ENCODE data around the gene ELOVL2.
"Not testable (repeated sequence)": the region's sequence is repeated elsewhere in the genome, so short reads cannot be mapped to it uniquely, and the experiment has no call there.

The ELOVL2 gene, protein sequence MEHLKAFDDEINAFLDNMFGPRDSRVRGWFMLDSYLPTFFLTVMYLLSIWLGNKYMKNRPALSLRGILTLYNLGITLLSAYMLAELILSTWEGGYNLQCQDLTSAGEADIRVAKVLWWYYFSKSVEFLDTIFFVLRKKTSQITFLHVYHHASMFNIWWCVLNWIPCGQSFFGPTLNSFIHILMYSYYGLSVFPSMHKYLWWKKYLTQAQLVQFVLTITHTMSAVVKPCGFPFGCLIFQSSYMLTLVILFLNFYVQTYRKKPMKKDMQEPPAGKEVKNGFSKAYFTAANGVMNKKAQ

GRCh38 chr6:11043961-11044711 is at the start of gene ELOVL2:
ELOVL2 (minus strand) TSS chr6:11044305; CDS start chr6:11044230, 75 bp downstream.
- DNase-seq: no peak

DNA sequence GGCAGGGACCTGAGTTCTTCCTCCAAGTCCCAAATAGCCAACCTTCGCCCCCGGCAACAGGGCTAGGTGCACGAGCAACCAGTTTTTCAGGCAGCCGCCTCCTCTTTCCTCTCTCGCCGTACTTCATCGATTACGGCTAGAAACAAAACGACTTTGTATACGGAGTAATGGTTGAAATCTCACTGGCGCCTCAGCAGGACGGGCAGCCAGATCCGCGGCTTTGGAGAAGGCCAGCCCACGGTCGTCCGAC is 49.2 kb upstream of the ELOVL2 start:
- DNase-seq: no peak

DNA sequence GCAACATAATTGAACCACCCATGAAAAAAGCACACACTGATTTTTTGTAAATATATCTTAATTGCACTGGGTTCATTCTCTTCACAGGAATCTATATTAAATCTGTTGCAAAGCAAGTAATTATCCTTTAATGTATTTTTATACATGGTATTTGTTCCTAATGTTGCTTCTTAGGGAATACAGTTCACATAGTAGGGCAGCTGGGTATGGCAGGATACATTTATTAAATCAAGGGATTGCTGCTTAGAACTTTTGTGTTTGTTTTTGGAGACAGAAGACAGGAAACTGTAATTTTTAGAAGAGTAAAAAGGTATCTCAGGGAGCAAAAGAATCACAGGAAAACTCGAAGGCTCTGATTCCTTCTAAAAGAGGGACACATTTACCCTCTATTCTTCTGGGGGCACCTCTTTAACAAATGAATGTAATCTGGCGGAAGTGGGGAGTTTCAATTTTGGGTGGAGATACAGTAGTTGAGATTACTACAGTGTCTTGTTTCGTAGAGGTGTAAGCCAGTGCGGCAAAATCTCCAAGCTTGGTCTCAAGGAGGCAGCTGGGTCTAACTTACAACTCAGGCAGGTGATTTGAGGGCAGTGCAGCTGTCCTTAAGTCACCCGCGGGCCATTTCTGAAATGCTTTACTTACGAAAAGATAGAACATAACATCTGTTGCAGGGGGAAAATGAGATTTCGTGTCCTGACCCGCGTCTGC is 48.7 kb upstream of the ELOVL2 start:
- no peak for DNase-seq

DNA sequence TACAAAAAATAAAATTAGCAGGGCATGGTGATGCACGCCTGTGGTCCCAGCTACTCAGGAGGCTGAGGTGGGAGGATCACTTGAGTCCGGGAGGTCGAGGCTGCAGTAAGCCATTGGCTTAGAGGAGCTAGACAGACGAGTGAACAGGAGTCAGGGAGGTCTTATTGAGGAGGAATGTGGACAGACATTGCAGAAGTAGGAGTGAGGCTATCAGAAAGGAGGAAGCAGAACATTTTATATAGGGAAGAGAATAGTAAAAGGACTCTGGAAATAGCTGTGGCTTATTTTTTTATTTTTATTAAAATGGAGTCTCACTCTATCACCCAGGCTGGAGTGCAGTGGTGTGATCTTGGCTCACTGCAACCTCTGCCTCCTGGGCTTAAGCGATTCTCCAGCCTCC is 47.0 kb upstream of the ELOVL2 start:
- not testable (repeated sequence) for DNase-seq

GRCh38 chr6:11089695-11090094 is 45.6 kb upstream of the ELOVL2 start:
- DNase-seq: no peak

DNA sequence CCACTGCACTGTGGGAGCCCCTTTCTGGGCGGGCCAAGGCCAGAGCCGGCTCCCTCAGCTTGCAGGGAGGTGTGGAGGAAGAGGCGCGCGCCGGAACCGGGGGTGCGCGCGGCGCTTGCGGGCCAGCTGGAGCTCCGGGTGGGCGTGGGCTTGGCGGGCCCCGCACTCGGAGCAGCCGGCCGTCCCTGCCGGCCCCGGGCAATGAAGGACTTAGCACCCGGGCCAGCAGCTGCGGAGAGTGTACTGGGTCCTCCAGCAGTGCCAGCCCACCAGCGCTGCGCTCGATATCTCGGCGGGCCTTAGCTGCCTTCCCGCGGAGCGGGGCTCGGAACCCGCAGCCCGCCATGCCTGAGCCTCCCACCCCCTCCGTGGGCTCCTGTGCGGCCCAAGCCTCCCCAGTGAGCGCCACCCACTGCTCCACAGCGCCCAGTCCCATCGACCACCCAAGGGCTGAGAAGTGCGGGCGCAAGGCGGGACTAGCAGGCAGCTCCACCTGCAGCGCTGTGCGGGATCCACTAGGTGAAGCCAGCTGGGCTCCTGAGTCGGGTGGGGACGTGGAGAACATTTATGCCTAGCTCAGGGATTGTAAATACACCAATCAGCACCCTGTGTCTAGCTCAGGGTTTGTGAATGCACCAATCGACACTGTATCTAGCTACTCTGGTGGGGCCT is 43.2 kb upstream of the ELOVL2 start:
- not testable (repeated sequence) for DNase-seq

DNA sequence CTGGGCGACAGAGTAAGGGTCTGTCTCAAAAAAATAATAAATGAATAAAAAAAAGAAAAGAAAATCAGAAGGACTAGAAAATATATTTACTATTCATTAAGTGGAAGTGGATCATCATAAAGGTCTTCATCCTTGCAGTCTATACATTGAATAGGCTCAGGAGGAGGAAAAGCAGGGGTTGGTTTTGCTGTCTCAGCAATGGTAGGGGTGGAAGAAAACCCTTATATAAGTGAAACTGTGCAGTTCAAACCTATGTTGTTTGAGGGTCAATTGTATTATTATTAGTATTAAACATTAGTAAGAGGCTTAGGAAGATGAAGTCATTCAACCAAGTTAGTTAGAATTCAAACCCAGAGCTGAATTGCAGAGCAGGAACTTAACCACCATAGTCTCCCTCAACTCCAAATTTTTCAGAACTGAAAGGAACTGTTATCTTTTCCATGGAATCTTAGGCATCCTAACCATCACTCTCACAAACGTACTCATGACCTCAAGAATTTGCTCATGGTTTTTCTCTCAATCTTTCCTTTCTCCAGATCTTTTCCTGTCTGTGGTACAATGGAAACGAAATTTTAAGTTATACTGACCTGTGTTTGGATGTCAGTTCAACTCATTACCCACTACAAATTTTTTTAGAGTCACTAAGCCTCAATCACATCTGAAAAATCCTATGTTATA is 41.8 kb upstream of the ELOVL2 start:
- no peak for DNase-seq

- DNase-seq: no peak
Observed at GRCh38 chr6:11083956-11084355, 39.9 kb upstream of the ELOVL2 start.

DNA sequence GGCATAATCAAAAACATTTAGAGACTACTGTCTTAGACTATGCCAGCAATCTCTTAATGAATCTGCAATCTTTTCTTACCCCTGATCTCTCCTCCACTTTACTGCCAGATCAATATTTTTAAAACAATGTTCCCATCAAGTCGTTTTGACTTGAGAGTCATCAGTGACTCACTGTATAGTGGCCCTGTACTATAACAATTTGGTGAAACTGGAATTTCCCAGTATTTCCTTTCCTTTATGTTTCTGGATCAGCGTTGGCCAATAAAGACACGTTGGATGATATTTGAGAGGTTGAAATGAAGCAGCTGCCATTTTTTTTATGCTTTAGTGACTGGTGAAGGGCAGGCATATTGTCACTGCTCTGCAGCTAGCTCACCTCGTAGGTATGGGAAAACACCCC is 39.4 kb upstream of the ELOVL2 start:
- no peak for DNase-seq

GRCh38 chr6:11080296-11080695 is 36.2 kb upstream of the ELOVL2 start:
- no peak for DNase-seq

DNA sequence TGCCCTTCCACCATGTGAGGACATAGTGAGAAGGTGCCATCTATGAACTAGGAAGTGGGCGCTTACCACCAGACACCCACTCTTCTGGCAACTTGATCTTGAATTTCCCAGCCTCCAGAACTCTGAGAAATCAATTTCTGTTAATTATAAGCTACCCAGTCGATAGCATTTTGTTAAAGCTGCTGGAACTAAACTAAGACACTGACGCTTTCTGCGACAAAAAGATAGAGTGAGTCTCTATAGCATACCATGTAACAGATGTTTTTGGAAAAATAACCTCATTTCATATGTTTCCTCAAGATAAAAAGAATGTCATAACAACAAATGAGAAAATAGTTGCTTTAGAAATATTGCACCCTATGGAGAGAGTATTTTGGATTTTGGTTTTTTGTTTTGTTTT is 34.2 kb upstream of the ELOVL2 start:
- no peak for DNase-seq

DNA sequence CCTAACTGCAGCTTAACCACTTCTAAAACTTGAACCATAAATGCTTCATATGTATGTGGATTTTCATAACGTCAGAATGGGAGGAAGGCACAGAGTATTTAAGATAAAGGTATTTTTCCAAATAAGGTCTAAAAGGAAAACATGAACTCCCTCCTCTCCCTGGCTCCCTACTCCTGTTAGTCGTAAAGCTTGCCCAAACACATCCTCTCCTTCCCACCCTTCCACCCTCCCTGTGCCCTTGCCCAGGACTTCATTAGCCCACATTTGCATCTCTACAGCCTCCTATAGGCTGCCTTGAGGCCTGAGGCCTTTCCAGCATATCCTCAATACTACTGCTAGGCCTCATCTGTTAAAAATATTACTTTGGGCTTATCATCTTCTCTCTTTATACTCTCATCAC is 32.4 kb upstream of the ELOVL2 start:
- no peak for DNase-seq

DNA sequence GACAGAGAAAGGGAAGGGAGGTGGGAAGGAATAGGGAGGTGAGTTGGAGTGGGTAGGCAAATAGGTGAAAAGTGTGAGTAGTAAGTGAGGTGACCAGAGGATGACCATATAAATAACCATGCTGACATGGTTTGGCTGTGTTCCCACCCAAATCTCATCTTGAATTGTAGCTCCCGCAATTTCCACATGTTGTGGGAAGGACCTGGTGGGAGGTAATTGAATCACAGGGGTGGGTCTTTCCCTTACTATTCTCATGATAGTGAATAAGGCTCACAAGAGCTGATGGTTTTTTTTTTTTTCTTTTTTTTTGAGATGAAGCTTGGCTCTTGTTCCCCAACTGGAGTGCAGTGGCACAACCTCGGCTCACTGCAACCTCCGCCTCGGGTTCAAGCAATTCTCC is 28.0 kb upstream of the ELOVL2 start:
- no peak for DNase-seq

GRCh38 chr6:11069760-11070159 is 25.7 kb upstream of the ELOVL2 start:
- no peak for DNase-seq

DNA sequence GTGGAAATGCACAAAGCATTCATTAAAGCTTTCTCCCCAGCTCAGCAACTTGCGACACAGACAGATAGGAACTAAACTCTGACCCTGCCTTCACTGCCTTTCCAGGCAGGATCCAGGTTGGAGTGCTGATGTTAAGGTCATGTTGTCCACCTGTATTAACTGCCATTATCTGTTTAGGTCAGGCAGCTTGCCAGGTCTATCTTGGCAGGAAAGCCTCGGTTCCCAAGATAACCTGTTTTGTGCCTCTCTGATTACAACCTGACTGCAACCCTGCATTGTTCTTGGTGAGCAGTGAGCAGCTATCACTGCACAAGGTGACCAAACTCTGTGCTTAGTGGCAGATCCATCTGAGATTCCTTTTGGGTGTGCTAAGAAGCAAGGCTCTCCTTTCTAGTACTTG is 23.2 kb upstream of the ELOVL2 start:
- DNase-seq: no peak

DNA sequence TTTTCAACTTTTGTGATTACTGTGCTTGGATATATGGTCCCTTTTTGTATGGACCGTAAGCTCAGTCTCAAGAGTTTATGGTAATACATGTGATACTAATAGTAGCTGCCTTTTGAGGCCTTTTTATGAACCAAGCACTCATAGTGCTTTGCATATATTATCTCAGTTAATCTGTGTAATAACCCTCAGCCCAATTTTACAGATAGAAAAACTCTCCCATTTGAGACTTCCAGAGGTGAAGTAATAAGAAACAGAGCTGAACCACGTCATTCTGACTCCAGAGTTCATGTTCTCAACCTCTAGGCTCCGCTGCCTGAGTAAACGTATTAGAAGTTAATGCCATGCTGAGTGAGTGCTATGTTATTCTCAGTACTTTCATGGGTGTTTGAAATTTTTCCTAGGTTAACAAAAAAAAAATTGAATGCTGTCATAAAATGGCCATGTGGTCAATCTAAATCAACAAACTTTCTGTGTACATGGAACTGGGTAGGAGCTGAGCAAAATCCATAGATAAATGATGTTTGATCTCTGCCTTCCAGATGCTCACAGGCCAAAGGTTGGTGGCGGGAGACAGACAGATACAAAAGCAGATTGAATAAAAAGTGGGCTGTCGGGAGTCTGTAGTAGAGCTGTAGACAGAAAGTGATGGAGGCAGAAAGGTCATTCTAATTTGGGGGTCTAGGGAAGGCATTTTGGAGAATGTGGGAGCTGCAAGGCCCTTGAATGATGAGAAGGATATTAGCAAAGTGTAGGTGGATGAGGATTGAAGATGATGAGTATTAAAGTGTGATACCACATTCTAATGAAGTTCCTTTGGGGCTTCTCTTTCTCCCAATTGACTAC is 22.6 kb upstream of the ELOVL2 start:
- DNase-seq: no peak

- no peak for DNase-seq
Observed at GRCh38 chr6:11065436-11066202, 21.5 kb upstream of the ELOVL2 start.

DNA sequence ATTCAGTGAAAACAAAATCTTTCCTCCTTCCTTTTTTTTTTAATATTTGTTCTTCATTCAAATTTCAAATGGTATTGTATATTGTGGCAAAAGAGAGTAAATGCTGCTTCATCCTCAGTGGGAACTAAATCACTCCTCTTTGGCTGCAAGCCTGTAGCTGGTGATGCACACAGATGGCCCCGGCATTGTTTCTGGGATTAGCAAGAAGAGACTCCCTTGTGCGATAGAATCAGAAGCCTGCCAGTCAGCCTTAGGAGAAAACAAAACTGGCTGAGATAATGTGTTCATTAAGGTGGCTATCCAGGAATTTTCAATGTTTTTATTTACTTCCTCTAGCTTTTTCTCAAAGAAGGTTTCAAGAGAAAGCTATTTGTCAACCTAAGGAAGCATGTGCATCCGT is 20.7 kb upstream of the ELOVL2 start:
- DNase-seq: no peak

DNA sequence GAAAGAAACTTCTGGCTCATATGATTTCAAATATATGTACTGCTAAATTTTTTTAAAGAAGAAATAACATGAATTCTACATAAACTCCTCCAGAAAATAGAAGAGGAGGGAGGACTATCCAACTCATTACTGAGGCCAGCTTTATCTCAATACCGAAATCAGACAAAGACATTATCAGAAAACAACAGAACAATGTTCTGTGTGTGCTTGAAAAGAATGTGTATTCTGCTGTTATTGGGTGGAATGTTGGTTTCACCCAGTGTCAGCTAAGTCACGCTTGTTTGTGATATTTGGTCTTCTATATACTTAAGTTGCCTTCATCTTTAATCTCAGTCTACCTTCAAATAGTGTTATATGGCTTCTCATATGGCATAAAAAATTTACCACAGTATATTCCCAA is 18.6 kb upstream of the ELOVL2 start:
- DNase-seq: no peak

DNA sequence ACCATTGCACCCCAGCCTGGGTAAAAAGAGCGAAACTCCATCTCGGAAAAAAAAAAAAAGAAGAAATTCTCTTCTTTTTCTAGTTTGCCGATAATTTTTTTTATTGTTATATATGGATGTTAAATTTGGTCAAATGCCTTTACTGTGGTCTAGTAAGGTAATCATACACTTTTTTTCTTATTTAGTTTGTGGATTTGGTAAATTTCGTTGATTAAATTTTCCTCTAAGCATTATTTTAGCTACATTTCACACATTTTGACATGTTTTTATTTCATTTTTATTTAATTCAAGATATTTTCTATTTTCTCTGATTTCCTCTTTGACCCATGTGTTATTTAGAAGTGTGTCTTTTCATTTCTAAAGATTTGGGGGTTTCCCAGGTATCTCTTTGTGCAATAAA is 18.0 kb upstream of the ELOVL2 start:
- no peak for DNase-seq

DNA sequence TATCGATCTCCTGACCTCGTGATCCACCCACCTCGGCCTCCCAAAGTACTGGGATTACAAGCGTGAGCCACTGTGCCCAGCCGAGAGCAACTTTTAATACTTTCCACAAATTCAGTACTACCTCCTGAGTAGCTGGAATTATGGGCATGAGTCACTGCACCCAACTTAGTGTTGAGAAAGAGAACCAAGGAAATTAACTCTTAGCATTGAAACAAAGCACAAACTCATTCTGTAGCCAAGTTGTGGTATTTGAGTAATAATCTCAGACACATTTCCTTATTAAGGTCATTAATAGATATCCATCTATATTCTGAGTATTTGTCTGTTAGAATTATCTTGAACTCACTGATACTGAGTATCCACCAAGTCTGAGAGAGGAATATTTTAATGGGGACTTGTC is 14.3 kb upstream of the ELOVL2 start:
- no peak for DNase-seq

Measured in amniotic stem cell (primary cell).